DMS79 (cell line): ENCODE measurements around the gene CLIP4.
"Not testable (repeated sequence)": the region's sequence is repeated elsewhere in the genome, so short reads cannot be mapped to it uniquely, and the experiment has no call there.

ENCODE experiments used
- DNase-seq: peaks from one replicate; lab custom pipeline; 2025; lab: John Stamatoyannopoulos, UW

CLIP4 gene

GRCh38 chr2:29114946-29115609 lies at the start of gene CLIP4:
Gene CLIP4 (plus strand): TSS chr2:29115415. CDS start chr2:29121389, 5,974 bp downstream.
- no peak for DNase-seq

GRCh38 chr2:29066271-29066860 lies 48.8 kb upstream of the CLIP4 start:
- DNase-seq = no peak

- DNase-seq = no peak
Measured at GRCh38 chr2:29066997-29067605, 48.1 kb upstream of the CLIP4 start.

- DNase-seq = peak; percentile 75
Measured at GRCh38 chr2:29068513-29068912, 46.7 kb upstream of the CLIP4 start.

- no peak for DNase-seq
Measured at GRCh38 chr2:29070526-29070925, 44.7 kb upstream of the CLIP4 start.

- no peak for DNase-seq
Measured at GRCh38 chr2:29071032-29071975, 43.9 kb upstream of the CLIP4 start.

- no peak for DNase-seq
Measured at GRCh38 chr2:29072251-29072650, 43.0 kb upstream of the CLIP4 start.

GRCh38 chr2:29072971-29073725 lies 42.1 kb upstream of the CLIP4 start:
- DNase-seq = peak; percentile 81

- no peak for DNase-seq
Measured at GRCh38 chr2:29073933-29074332, 41.3 kb upstream of the CLIP4 start.

- no peak for DNase-seq
Measured at GRCh38 chr2:29074411-29074810, 40.8 kb upstream of the CLIP4 start, which contains the start of gene PCARE. Gene PCARE (minus strand): TSS chr2:29074523. CDS start chr2:29074261, 262 bp downstream.

- no peak for DNase-seq
Measured at GRCh38 chr2:29075894-29076705, 39.1 kb upstream of the CLIP4 start.

- no peak for DNase-seq
Measured at GRCh38 chr2:29079887-29080286, 35.3 kb upstream of the CLIP4 start.

- DNase-seq = no peak
Measured at GRCh38 chr2:29080886-29081743, 34.1 kb upstream of the CLIP4 start.

- no peak for DNase-seq
Measured at GRCh38 chr2:29082804-29083495, 32.3 kb upstream of the CLIP4 start.

- no peak for DNase-seq
Measured at GRCh38 chr2:29084554-29084953, 30.7 kb upstream of the CLIP4 start.

- not testable (repeated sequence) for DNase-seq
Measured at GRCh38 chr2:29090311-29090710, 24.9 kb upstream of the CLIP4 start.

- DNase-seq = no peak
Measured at GRCh38 chr2:29096969-29097368, 18.2 kb upstream of the CLIP4 start.

GRCh38 chr2:29097569-29097968 lies 17.6 kb upstream of the CLIP4 start:
- DNase-seq = no peak

- no peak for DNase-seq
Measured at GRCh38 chr2:29100564-29100963, 14.7 kb upstream of the CLIP4 start.
